Endothelial cell of umbilical vein (primary cell): ENCODE measurements around the gene SLC9B2. TPM values are rescaled to one million over a fixed set of nuclear protein-coding genes. Genes with fewer than 3 reads are reported as not detected.

Experiments
- BruUV-seq: library from RNA; stranded (reverse); fragments of 400-500 nt; replicated peaks from 2 replicates; lab custom pipeline; 2021; lab: Mats Ljungman, UMichigan
- CTCF ChIA-PET: fragments of 300-600, 350-600 bp; sonication (Branson Sonifier 250); formaldehyde crosslinking; loops from one replicate; lab custom pipeline; 2021; ENCODE audit warnings: antibody characterized with exemption, inconsistent platforms; lab: Charles Lee
- POLR2A ChIA-PET: fragments of 300-600, 350-600 bp; sonication (Branson Sonifier 250); formaldehyde crosslinking; loops from one replicate; lab custom pipeline; 2021; ENCODE audit warnings: antibody characterized with exemption, inconsistent platforms; lab: Charles Lee
- DNase-seq: peaks from one replicate; pipeline ENCODE4 v3.0.0-alpha.2; 2011; ENCODE audit warnings: low read depth, low spot score
- FAIRE-seq: peaks from 2 replicates; lab custom pipeline; 2011; peaks lifted over from hg19 to GRCh38; lab: Jason Lieb, UNC
- H2AFZ ChIP-seq: 2 replicates; pipeline ENCODE4 v1.6.0; 2012; ENCODE audit warnings: low read depth, low read length, control low read depth, inconsistent platforms
- H3K27ac ChIP-seq: 2 replicates; pipeline ENCODE4 v1.5.1; 2011; ENCODE audit warnings: low read depth, mild to moderate bottlenecking, control low read depth, low read length, moderate library complexity; ENCODE audit not compliant: insufficient read depth
- H3K27me3 ChIP-seq, 2 experiments: 2 replicates each; pipeline versions ENCODE4 v1.6.0 to v1.6.1; 2011; ENCODE audit warnings: low read length in 2 of 2, mixed read lengths in 1 of 2; ENCODE audit not compliant: control insufficient read depth in 2 of 2, insufficient read depth in 2 of 2
- H3K36me3 ChIP-seq, 2 experiments: 2 replicates in 1 of 2; 3 replicates in 1 of 2; pipeline ENCODE4 v1.5.1; 2011; ENCODE audit warnings: low read length in 2 of 2, mild to moderate bottlenecking in 1 of 2, moderate library complexity in 1 of 2; ENCODE audit not compliant: control insufficient read depth in 2 of 2, insufficient read depth in 2 of 2; ENCODE audit errors: extremely low read depth in 1 of 2
- H3K4me1 ChIP-seq: 3 replicates; pipeline ENCODE4 v1.5.1; 2011; ENCODE audit warnings: mild to moderate bottlenecking, low read length; ENCODE audit not compliant: control insufficient read depth, insufficient read depth; ENCODE audit errors: extremely low read depth
- H3K4me2 ChIP-seq: 2 replicates; pipeline ENCODE4 v1.6.1; 2011; ENCODE audit warnings: low read length, control low read depth, mixed read lengths; ENCODE audit not compliant: insufficient read depth
- H3K4me3 ChIP-seq, 3 experiments: fragments of 200-600 bp in 1 of 3; sonication (generic), shearing (Covaris generic) in 1 of 3; replicated peaks in 1 of 3; 2 replicates each; pipeline ENCODE4 v1.5.1; 2011 to 2016; ENCODE audit warnings: control low read depth in 3 of 3, low read length in 3 of 3, mild to moderate bottlenecking in 2 of 3, inconsistent platforms in 1 of 3, low read depth in 1 of 3, moderate library complexity in 1 of 3; ENCODE audit not compliant: insufficient read depth in 1 of 3
- H3K79me2 ChIP-seq: 2 replicates; pipeline ENCODE4 v1.6.0; 2012; ENCODE audit warnings: low read length, inconsistent platforms; ENCODE audit not compliant: control insufficient read depth, insufficient read depth
- H3K9ac ChIP-seq: replicated peaks from 2 replicates; pipeline ENCODE3; 2011; ENCODE audit warnings: low read length, control low read depth; ENCODE audit not compliant: insufficient read depth; ENCODE audit errors: extremely low read depth
- H3K9me1 ChIP-seq: replicated peaks from 3 replicates; pipeline ENCODE4 v1.6.0; 2011; ENCODE audit warnings: mild to moderate bottlenecking, low read length; ENCODE audit not compliant: control insufficient read depth, insufficient read depth; ENCODE audit errors: extremely low read depth
- H3K9me3 ChIP-seq: replicated peaks from 2 replicates; pipeline ENCODE4 v1.5.1; 2012; ENCODE audit warnings: low read length, inconsistent platforms; ENCODE audit not compliant: control insufficient read depth, insufficient read depth
- H4K20me1 ChIP-seq: replicated peaks from 2 replicates; pipeline ENCODE3; 2011; ENCODE audit warnings: mild to moderate bottlenecking, low read length; ENCODE audit not compliant: control insufficient read depth, insufficient read depth; ENCODE audit errors: extremely low read depth
- MYC ChIP-seq: IDR thresholded peaks from one replicate; pipeline ENCODE4 v1.6.1; 2011; ENCODE audit warnings: mild to moderate bottlenecking, low read depth, low read length
- POLR2AphosphoS5 ChIP-seq: IDR thresholded peaks from 2 replicates; pipeline ENCODE4 v1.6.1; 2012; ENCODE audit warnings: low read depth, mild to moderate bottlenecking, control low read depth, low read length, moderate library complexity; ENCODE audit not compliant: insufficient read depth
- dilution Hi-C: fragments of 300-500 bp; cut with MboI; formaldehyde crosslinking; loops from one replicate; pipeline ENCODE4 v1.15.0; 2019; ENCODE audit warnings: low sequenced_read_pairs; ENCODE audit not compliant: extremely low pct_ligation_motif_present
- intact Hi-C: fragments of 100-400 bp; cut with micrococcal nuclease; formaldehyde crosslinking; loops from one replicate; pipeline ENCODE4 v1.10.0; 2022
- polyA plus RNA-seq, 4 experiments: library from polyadenylated mRNA; depleted of rRNA in 3 of 4; stranded (reverse) in 3 of 4; unstranded in 1 of 4; fragments of >200 nt; gene quantifications; 2 replicates each; pipeline versions ENCODE4 v1.2.1 to v1.2.3, GENCODE V29; 2011 to 2012; ENCODE audit warnings: missing spikeins in 1 of 4
- total RNA-seq: library from RNA; stranded (reverse); gene quantifications from 2 replicates; pipeline ENCODE4 v1.2.3, GENCODE V29; 2021
- TF ChIP-seq, protein P1 (sequence below): IDR thresholded peaks from 2 replicates; pipeline ENCODE4 v1.6.1; 2011; ENCODE audit not compliant: insufficient read depth, insufficient read length
- TF ChIP-seq, protein P2 (sequence below), 2 donors: IDR thresholded peaks; 1 replicate in 1 of 2; 2 replicates in 1 of 2; pipeline ENCODE4 v1.5.1; 2011; ENCODE audit warnings: low read length in 2 of 2, mild to moderate bottlenecking in 2 of 2, moderate library complexity in 2 of 2, control low read depth in 1 of 2, inconsistent platforms in 1 of 2, low read depth in 1 of 2; ENCODE audit not compliant: insufficient read depth in 1 of 2; ENCODE audit errors: extremely low read depth in 1 of 2

SLC9B2 gene
- total and polyA plus RNA-seq, 2 donors (not counting 3 experiments of a cell fraction or from before 2014, with no cell fraction given): 9.6 to 23.5 TPM

DNA sequence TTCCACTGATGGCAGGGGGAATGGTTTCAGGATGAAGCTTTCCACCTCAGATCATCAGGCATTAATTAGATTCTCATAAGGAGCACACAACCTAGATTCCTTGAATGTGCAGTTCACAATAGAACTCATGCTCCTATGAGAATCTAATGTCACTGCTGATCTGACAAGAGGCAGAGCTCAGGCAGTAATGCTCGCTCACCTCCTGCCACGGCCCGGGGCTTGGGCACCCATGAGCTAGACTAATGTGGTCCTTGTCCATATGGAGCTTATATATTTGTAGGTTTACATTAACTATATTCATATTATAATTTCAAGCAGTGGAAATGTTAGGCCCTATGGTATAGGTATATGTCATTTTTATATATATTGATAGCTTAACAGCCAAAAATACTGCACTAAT, 24.4 kb downstream of the SLC9B2 start:
- DNase-seq (no peak), FAIRE-seq (no peak)
- no peaks in the 10 kb centered on the region for H3K27me3 ChIP-seq
- BruUV-seq: no TSS peak
- no peak overlapping the region for H3K27ac ChIP-seq
- H3K36me3 ChIP-seq: peaks cover 0 to 3% of the 10 kb centered on the region in 2 experiments
- no peak overlapping the region for H3K4me3 ChIP-seq
- no peak overlapping the region for H3K9ac ChIP-seq
- intact Hi-C loops (no loop called here), dilution Hi-C loops (no loop called here)
- ChIA-PET POLR2A (no interaction called here), CTCF (interaction anchor here (0.7 to 2.5 kb wide), 3 partner anchors 8 to 48 kb away, joined by 3 to 8 read pairs (median 4); partner anchors contain the start of gene BDH2)
- no peaks in the 10 kb centered on the region for H3K79me2 ChIP-seq
- TF ChIP-seq POLR2AphosphoS5: no peak
- no peak for TF ChIP-seq MYC
- TF ChIP-seq, protein P1, sequence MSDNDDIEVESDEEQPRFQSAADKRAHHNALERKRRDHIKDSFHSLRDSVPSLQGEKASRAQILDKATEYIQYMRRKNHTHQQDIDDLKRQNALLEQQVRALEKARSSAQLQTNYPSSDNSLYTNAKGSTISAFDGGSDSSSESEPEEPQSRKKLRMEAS: no peak
- TF ChIP-seq, protein P2, sequence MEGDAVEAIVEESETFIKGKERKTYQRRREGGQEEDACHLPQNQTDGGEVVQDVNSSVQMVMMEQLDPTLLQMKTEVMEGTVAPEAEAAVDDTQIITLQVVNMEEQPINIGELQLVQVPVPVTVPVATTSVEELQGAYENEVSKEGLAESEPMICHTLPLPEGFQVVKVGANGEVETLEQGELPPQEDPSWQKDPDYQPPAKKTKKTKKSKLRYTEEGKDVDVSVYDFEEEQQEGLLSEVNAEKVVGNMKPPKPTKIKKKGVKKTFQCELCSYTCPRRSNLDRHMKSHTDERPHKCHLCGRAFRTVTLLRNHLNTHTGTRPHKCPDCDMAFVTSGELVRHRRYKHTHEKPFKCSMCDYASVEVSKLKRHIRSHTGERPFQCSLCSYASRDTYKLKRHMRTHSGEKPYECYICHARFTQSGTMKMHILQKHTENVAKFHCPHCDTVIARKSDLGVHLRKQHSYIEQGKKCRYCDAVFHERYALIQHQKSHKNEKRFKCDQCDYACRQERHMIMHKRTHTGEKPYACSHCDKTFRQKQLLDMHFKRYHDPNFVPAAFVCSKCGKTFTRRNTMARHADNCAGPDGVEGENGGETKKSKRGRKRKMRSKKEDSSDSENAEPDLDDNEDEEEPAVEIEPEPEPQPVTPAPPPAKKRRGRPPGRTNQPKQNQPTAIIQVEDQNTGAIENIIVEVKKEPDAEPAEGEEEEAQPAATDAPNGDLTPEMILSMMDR (IDR thresholded peaks at IDR 0.05; ENCODE audit: extremely low read depth in 1 of 2, insufficient read depth in 1 of 2, low read depth in 1 of 2, low read length in 2 of 2): no peak
- H3K4me2 ChIP-seq: no peak overlapping the region
- H2AFZ ChIP-seq: no peak overlapping the region
- H3K9me3 ChIP-seq: no peaks in the 10 kb centered on the region
- H3K4me1 ChIP-seq: no peaks in the 10 kb centered on the region
- no peaks in the 10 kb centered on the region for H4K20me1 ChIP-seq
- H3K9me1 ChIP-seq: no peaks in the 10 kb centered on the region
